ENCODE results near the gene TUBB2B. TPM values are rescaled to one million over a fixed set of nuclear protein-coding genes. Genes with fewer than 3 reads are reported as not detected.

The TUBB2B gene
- total and polyA plus RNA-seq, 2 experiments from 2014 or later, result 355 to 794 TPM

- H3K4me1 ChIP-seq (ENCODE audit: insufficient read depth), result peaks cover 7% of the 10 kb centered on the region
- H4K20me1 ChIP-seq (replicated peaks; ENCODE audit: insufficient read depth), result no peaks in the 10 kb centered on the region
- H3K27ac Mint-ChIP-seq, result no peak overlapping the region
- peaks cover 14% of the 10 kb centered on the region for H3K4me1 Mint-ChIP-seq
- H3F3A ChIP-seq (replicated peaks; ENCODE audit: low read depth), result 0 out of 2 replicates have a peak, but pooled peaks cover 2% of the 10 kb centered on the region
- no peaks in the 10 kb centered on the region for H3K27me3 ChIP-seq (ENCODE audit: insufficient read depth)
- H3K27me3 Mint-ChIP-seq (ENCODE audit: insufficient read depth, low read depth, poor library complexity), result peaks cover 9% of the 10 kb centered on the region
- H3K79me2 ChIP-seq (replicated peaks; ENCODE audit: insufficient read depth), result no peaks in the 10 kb centered on the region
- H2AFZ ChIP-seq, result no peak overlapping the region
- H3K27ac ChIP-seq (ENCODE audit: low read depth), result no peak overlapping the region
- H3K36me3 Mint-ChIP-seq (ENCODE audit: low read depth), result peaks cover 10% of the 10 kb centered on the region
- no peak overlapping the region for H3K4me3 Mint-ChIP-seq
- ATAC-seq (no peak), DNase-seq (ENCODE audit: low spot score) (no peak)
- H3K36me3 ChIP-seq (ENCODE audit: insufficient read depth), result no peaks in the 10 kb centered on the region
- H3K9me2 ChIP-seq (ENCODE audit: insufficient read depth), result no peaks in the 10 kb centered on the region
- no peak for TF ChIP-seq ZNF331 (CRISPR knock-in tag; IDR thresholded peaks at IDR 0.05; ENCODE audit: low read depth)
- TF ChIP-seq, protein P1, sequence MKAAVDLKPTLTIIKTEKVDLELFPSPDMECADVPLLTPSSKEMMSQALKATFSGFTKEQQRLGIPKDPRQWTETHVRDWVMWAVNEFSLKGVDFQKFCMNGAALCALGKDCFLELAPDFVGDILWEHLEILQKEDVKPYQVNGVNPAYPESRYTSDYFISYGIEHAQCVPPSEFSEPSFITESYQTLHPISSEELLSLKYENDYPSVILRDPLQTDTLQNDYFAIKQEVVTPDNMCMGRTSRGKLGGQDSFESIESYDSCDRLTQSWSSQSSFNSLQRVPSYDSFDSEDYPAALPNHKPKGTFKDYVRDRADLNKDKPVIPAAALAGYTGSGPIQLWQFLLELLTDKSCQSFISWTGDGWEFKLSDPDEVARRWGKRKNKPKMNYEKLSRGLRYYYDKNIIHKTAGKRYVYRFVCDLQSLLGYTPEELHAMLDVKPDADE (IDR thresholded peaks at IDR 0.05), result no peak
- no peak overlapping the region for H3K4me3 ChIP-seq
- H3K9me3 Mint-ChIP-seq, result peaks cover 8% of the 10 kb centered on the region
- no peak overlapping the region for H3K4me2 ChIP-seq
Measured at GRCh38 chr6:3253597-3253961, 26.1 kb upstream of the TUBB2B start.

GRCh38 chr6:3252861-3253596, 25.6 kb upstream of the TUBB2B start:
- Histone ChIP-seq H3K4me3 (no peak overlapping the region), H3K36me3 (ENCODE audit: insufficient read depth) (no peaks in the 10 kb centered on the region), H3K4me2 (no peak overlapping the region), H3K9me2 (ENCODE audit: insufficient read depth) (no peaks in the 10 kb centered on the region), H3K4me1 (ENCODE audit: insufficient read depth) (peaks cover 8% of the 10 kb centered on the region), H4K20me1 (replicated peaks; ENCODE audit: insufficient read depth) (no peaks in the 10 kb centered on the region), H3K79me2 (replicated peaks; ENCODE audit: insufficient read depth) (no peaks in the 10 kb centered on the region), H2AFZ (no peak overlapping the region), H3F3A (replicated peaks; ENCODE audit: low read depth) (0 out of 2 replicates have a peak, but pooled peaks cover 4% of the 10 kb centered on the region), H3K27ac (ENCODE audit: low read depth) (no peak overlapping the region), H3K27me3 (ENCODE audit: insufficient read depth) (no peaks in the 10 kb centered on the region)
- Mint-ChIP-seq H3K36me3 (ENCODE audit: low read depth) (peaks cover 10% of the 10 kb centered on the region), H3K4me3 (no peak overlapping the region), H3K9me3 (peaks cover 8% of the 10 kb centered on the region), H3K4me1 (peaks cover 16% of the 10 kb centered on the region), H3K27me3 (ENCODE audit: insufficient read depth, low read depth, poor library complexity) (peaks cover 9% of the 10 kb centered on the region), H3K27ac (no peak overlapping the region)
- no peak for DNase-seq (ENCODE audit: low spot score)
- no peak for ATAC-seq
- TF ChIP-seq JUNB (IDR thresholded peaks at IDR 0.05; ENCODE audit: unreplicated experiment) (no peak), EZH2phosphoT487 (IDR thresholded peaks at IDR 0.05; ENCODE audit: unreplicated experiment) (no peak), REST (IDR thresholded peaks at IDR 0.05; ENCODE audit: unreplicated experiment) (no peak)
- TF ChIP-seq, protein P2, sequence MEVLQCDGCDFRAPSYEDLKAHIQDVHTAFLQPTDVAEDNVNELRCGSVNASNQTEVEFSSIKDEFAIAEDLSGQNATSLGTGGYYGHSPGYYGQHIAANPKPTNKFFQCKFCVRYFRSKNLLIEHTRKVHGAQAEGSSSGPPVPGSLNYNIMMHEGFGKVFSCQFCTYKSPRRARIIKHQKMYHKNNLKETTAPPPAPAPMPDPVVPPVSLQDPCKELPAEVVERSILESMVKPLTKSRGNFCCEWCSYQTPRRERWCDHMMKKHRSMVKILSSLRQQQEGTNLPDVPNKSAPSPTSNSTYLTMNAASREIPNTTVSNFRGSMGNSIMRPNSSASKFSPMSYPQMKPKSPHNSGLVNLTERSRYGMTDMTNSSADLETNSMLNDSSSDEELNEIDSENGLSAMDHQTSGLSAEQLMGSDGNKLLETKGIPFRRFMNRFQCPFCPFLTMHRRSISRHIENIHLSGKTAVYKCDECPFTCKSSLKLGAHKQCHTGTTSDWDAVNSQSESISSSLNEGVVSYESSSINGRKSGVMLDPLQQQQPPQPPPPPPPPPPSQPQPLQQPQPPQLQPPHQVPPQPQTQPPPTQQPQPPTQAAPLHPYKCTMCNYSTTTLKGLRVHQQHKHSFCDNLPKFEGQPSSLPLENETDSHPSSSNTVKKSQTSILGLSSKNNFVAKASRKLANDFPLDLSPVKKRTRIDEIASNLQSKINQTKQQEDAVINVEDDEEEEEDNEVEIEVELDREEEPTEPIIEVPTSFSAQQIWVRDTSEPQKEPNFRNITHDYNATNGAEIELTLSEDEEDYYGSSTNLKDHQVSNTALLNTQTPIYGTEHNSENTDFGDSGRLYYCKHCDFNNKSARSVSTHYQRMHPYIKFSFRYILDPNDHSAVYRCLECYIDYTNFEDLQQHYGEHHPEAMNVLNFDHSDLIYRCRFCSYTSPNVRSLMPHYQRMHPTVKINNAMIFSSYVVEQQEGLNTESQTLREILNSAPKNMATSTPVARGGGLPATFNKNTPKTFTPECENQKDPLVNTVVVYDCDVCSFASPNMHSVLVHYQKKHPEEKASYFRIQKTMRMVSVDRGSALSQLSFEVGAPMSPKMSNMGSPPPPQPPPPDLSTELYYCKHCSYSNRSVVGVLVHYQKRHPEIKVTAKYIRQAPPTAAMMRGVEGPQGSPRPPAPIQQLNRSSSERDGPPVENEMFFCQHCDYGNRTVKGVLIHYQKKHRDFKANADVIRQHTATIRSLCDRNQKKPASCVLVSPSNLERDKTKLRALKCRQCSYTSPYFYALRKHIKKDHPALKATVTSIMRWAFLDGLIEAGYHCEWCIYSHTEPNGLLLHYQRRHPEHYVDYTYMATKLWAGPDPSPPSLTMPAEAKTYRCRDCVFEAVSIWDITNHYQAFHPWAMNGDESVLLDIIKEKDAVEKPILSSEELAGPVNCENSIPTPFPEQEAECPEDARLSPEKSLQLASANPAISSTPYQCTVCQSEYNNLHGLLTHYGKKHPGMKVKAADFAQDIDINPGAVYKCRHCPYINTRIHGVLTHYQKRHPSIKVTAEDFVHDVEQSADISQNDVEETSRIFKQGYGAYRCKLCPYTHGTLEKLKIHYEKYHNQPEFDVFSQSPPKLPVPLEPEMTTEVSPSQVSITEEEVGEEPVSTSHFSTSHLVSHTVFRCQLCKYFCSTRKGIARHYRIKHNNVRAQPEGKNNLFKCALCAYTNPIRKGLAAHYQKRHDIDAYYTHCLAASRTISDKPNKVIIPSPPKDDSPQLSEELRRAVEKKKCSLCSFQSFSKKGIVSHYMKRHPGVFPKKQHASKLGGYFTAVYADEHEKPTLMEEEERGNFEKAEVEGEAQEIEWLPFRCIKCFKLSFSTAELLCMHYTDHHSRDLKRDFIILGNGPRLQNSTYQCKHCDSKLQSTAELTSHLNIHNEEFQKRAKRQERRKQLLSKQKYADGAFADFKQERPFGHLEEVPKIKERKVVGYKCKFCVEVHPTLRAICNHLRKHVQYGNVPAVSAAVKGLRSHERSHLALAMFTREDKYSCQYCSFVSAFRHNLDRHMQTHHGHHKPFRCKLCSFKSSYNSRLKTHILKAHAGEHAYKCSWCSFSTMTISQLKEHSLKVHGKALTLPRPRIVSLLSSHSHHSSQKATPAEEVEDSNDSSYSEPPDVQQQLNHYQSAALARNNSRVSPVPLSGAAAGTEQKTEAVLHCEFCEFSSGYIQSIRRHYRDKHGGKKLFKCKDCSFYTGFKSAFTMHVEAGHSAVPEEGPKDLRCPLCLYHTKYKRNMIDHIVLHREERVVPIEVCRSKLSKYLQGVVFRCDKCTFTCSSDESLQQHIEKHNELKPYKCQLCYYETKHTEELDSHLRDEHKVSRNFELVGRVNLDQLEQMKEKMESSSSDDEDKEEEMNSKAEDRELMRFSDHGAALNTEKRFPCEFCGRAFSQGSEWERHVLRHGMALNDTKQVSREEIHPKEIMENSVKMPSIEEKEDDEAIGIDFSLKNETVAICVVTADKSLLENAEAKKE (CRISPR knock-in tag; IDR thresholded peaks at IDR 0.05), result no peak
- TF ChIP-seq, protein P1 (IDR thresholded peaks at IDR 0.05), result no peak
